HepG2 (cell line): ENCODE results near the gene EP300. TPM values are rescaled to one million over a fixed set of nuclear protein-coding genes. Genes with fewer than 3 reads are reported as not detected.
"Not testable (repeated sequence)": the region's sequence is repeated elsewhere in the genome, so short reads cannot be mapped to it uniquely, and the experiment has no call there.

Experiments used
- ATAC-seq: fragments of 200-7000 bp; cut with Tn5 transposase; 3 replicates; pipeline ENCODE4 v1.9.1; 2020; ENCODE audit warnings: mild to moderate bottlenecking, moderate library complexity
- BruUV-seq: library from RNA; stranded (reverse); fragments of 400-500 nt; replicated peaks from 2 replicates; lab custom pipeline; 2021; lab: Mats Ljungman, UMichigan
- CTCF ChIA-PET: fragments of 300-600 bp; formaldehyde crosslinking; extraction: SDS; loops from one replicate; lab custom pipeline; 2021; ENCODE audit warnings: low total read pairs, inconsistent platforms, low intra/inter-chr PET ratio; lab: Yijun Ruan, JAX
- POLR2A ChIA-PET: fragments of 350-600 bp; sonication (Branson Sonifier 250); formaldehyde crosslinking; loops from one replicate; lab custom pipeline; 2020; ENCODE audit warnings: antibody characterized with exemption, inconsistent platforms; lab: Yijun Ruan, JAX
- DNase-seq: peaks from one replicate; pipeline ENCODE4 v3.0.0-alpha.2; 2015; ENCODE audit warnings: low spot score
- FAIRE-seq: peaks from 3 replicates; lab custom pipeline; 2011; peaks lifted over from hg19 to GRCh38; lab: Jason Lieb, UNC
- H2AFZ ChIP-seq: one replicate; pipeline ENCODE4 v1.6.1; 2011; ENCODE audit warnings: low read length, inconsistent platforms
- H3K27ac ChIP-seq: fragments of 300-600 bp; 3 replicates; pipeline ENCODE4 v1.8.0; 2011; ENCODE audit warnings: mixed run types, mild to moderate bottlenecking, mixed read lengths, low read length, inconsistent platforms; ENCODE audit not compliant: insufficient read depth; ENCODE audit errors: extremely low read length
- H3K27me3 ChIP-seq, 2 experiments: fragments of 200-600 bp in 1 of 2; 2 replicates in 1 of 2; 3 replicates in 1 of 2; pipeline versions ENCODE4 v1.6.0 to v1.8.0; 2011; ENCODE audit warnings: low read length in 2 of 2, mild to moderate bottlenecking in 2 of 2, moderate library complexity in 2 of 2, inconsistent platforms in 1 of 2; ENCODE audit not compliant: insufficient read depth in 2 of 2, control insufficient read depth in 1 of 2
- H3K36me3 ChIP-seq, 2 experiments: fragments of 200-600 bp in 1 of 2; replicated peaks in 1 of 2; 2 replicates in 1 of 2; 3 replicates in 1 of 2; pipeline versions ENCODE4 v1.5.1 to v1.8.0; 2011; ENCODE audit warnings: low read length in 2 of 2, inconsistent platforms in 1 of 2; ENCODE audit not compliant: insufficient read depth in 2 of 2, control insufficient read depth in 1 of 2
- H3K4me1 ChIP-seq: 2 replicates; pipeline ENCODE4 v1.5.1; 2012; ENCODE audit warnings: low read length, inconsistent platforms; ENCODE audit not compliant: insufficient read depth
- H3K4me2 ChIP-seq: 2 replicates; pipeline ENCODE4 v1.6.0; 2011; ENCODE audit warnings: low read depth, low read length, inconsistent platforms
- H3K4me3 ChIP-seq, 3 experiments: fragments of 200-600 bp in 1 of 3; sonication (generic), shearing (Covaris generic) in 1 of 3; replicated peaks in 1 of 3; 2 replicates each; pipeline ENCODE4 v1.5.1; 2011 to 2016; ENCODE audit warnings: low read length in 3 of 3, inconsistent platforms in 2 of 3, low read depth in 2 of 3, mild to moderate bottlenecking in 2 of 3, control low read depth in 1 of 3, mixed read lengths in 1 of 3; ENCODE audit not compliant: insufficient read depth in 1 of 3
- H3K79me2 ChIP-seq: one replicate; pipeline ENCODE4 v1.6.1; 2011; ENCODE audit warnings: low read length, inconsistent platforms; ENCODE audit not compliant: insufficient read depth
- H3K9ac ChIP-seq: 2 replicates; pipeline ENCODE4 v1.6.0; 2011; ENCODE audit warnings: mild to moderate bottlenecking, low read depth, low read length, inconsistent platforms; ENCODE audit not compliant: insufficient read depth
- H3K9me3 ChIP-seq: 2 replicates; pipeline ENCODE4 v1.5.1; 2012; ENCODE audit warnings: mild to moderate bottlenecking, low read length
- H4K20me1 ChIP-seq: 2 replicates; pipeline ENCODE4 v1.6.0; 2011; ENCODE audit warnings: inconsistent platforms, mild to moderate bottlenecking, low read length, moderate library complexity; ENCODE audit not compliant: insufficient read depth
- CC2D1A ChIP-seq: sonication (generic); formaldehyde crosslinking; IDR thresholded peaks from 2 replicates; pipeline ENCODE4 v1.8.1; 2023; ENCODE audit warnings: mild to moderate bottlenecking, missing genetic modification reagents
- E2F2 ChIP-seq: sonication (generic); formaldehyde crosslinking; IDR thresholded peaks from 2 replicates; pipeline ENCODE4 v1.4.0; 2020; ENCODE audit warnings: missing genetic modification reagents, borderline replicate concordance
- FOXK2 ChIP-seq: fragments of 450-650 bp; IDR thresholded peaks from 2 replicates; pipeline ENCODE4 v1.6.1; 2016
- KLF6 ChIP-seq: IDR thresholded peaks from 2 replicates; pipeline ENCODE4 v1.8.0; 2016; ENCODE audit warnings: missing biosample characterization, missing genetic modification reagents
- POLR2G ChIP-seq: fragments of 200-400 bp; formaldehyde crosslinking; IDR thresholded peaks from 2 replicates; pipeline ENCODE4 v1.6.1; 2018; ENCODE audit warnings: mild to moderate bottlenecking, low read depth, low read length, moderate library complexity
- ZBTB33 ChIP-seq: sonication (generic); formaldehyde crosslinking; IDR thresholded peaks from 2 replicates; pipeline ENCODE4 v1.4.0; 2020; ENCODE audit warnings: missing genetic modification reagents
- ZBTB7A ChIP-seq: sonication (generic); formaldehyde crosslinking; IDR thresholded peaks from 2 replicates; pipeline ENCODE4 v1.8.0; 2022; ENCODE audit warnings: mild to moderate bottlenecking, missing genetic modification reagents
- ZMYM2 ChIP-seq: sonication (generic); formaldehyde crosslinking; IDR thresholded peaks from 2 replicates; pipeline ENCODE4 v1.8.0; 2022; ENCODE audit warnings: mild to moderate bottlenecking, missing genetic modification reagents
- ZNF121 ChIP-seq: sonication (generic); formaldehyde crosslinking; IDR thresholded peaks from 2 replicates; pipeline ENCODE4 v1.5.0; 2020; ENCODE audit warnings: mild to moderate bottlenecking, missing genetic modification reagents
- ZNF274 ChIP-seq: sonication (generic); formaldehyde crosslinking; IDR thresholded peaks from 2 replicates; pipeline ENCODE4 v1.5.1; 2020; ENCODE audit warnings: mild to moderate bottlenecking, missing genetic modification reagents
- ZNF362 ChIP-seq: sonication (generic); formaldehyde crosslinking; IDR thresholded peaks from 2 replicates; pipeline ENCODE4 v1.4.0; 2020; ENCODE audit warnings: missing genetic modification reagents, mild to moderate bottlenecking, borderline replicate concordance
- ZNF460 ChIP-seq: sonication (generic); formaldehyde crosslinking; IDR thresholded peaks from 2 replicates; pipeline ENCODE4 v1.5.1; 2020; ENCODE audit warnings: missing genetic modification reagents, mild to moderate bottlenecking, borderline replicate concordance
- WGBS: methylation state at CpG from one replicate; pipeline ENCODE4 v1.1.6; 2017; ENCODE audit warnings: low lambda C conversion rate; 5-methylcytosine and 5-hydroxymethylcytosine counted together
- in situ Hi-C: cut with HindIII; loops from 2 replicates; pipeline ENCODE4 v1.10.0; 2017; ENCODE audit warnings: low pct_unique_long_range_greater_than_20kb; ENCODE audit not compliant: extremely low pct_ligation_motif_present
- intact Hi-C: fragments of 100-400 bp; cut with micrococcal nuclease; formaldehyde crosslinking; loops from one replicate; pipeline ENCODE4 v1.10.0; 2022; ENCODE audit not compliant: unreplicated experiment
- polyA plus RNA-seq, 8 experiments: library from polyadenylated mRNA; depleted of rRNA in 3 of 8; stranded (reverse) in 7 of 8; unstranded in 1 of 8; fragments of >200 nt; fragmentation: Illumina TruSeq in 4 of 8; extraction: Trizol in 4 of 8; gene quantifications; 2 replicates each; pipeline versions ENCODE4 v1.2.1 to v1.2.3, GENCODE V29; 2011 to 2016; ENCODE audit warnings: low read depth in 4 of 8, missing spikeins in 1 of 8, mixed read lengths in 1 of 8; ENCODE audit not compliant: insufficient read depth in 1 of 8
- total RNA-seq, 5 experiments: library from RNA; depleted of rRNA; stranded (reverse); fragments of >200 nt; fragmentation: Illumina TruSeq; extraction: Trizol; gene quantifications; 2 replicates each; pipeline ENCODE4 v1.2.3, GENCODE V29; 2016; ENCODE audit warnings: low read depth in 1 of 5

Gene EP300
- total and polyA plus RNA-seq, 2 of the 13 experiments (the other 11 are each of a cell fraction or from before 2014, with no cell fraction given), result 13.6 to 14.9 TPM

- intact Hi-C loops, result no loop called here
- WGBS, result 62% methylated on average over 3 of the region's 3 CpGs
- Histone ChIP-seq H3K4me2 (0 out of 2 replicates have a peak overlapping the region, but pooled peaks have one; percentile 87), H3K9ac (no peak overlapping the region), H2AFZ (no peak overlapping the region), H4K20me1 (no peaks in the 10 kb centered on the region), H3K9me3 (no peaks in the 10 kb centered on the region), H3K79me2 (no peaks in the 10 kb centered on the region), H3K27me3 (no peaks in the 10 kb centered on the region; a peak in 1 of 5 replicates), H3K36me3 (no peaks in the 10 kb centered on the region), H3K27ac (no peak overlapping the region), H3K4me1 (peaks cover 47% of the 10 kb centered on the region), H3K4me3 (no peak overlapping the region)
- no peak for TF ChIP-seq POLR2G
- TF ChIP-seq FOXK2, result no peak
- no peak for TF ChIP-seq CC2D1A (CRISPR knock-in tag)
- TF ChIP-seq ZNF274 (CRISPR knock-in tag), result no peak
- TF ChIP-seq ZBTB7A (CRISPR knock-in tag), result no peak
- no peak for TF ChIP-seq E2F2 (CRISPR knock-in tag)
- TF ChIP-seq KLF6, result no peak
- no peak for DNase-seq
- no TSS peak for BruUV-seq
- in situ Hi-C loops, result no loop called here
- no peak for FAIRE-seq
- ChIA-PET POLR2A (interaction anchor here (4.2 kb wide), 1 partner anchor 26 kb away, joined by 31 read pairs; no protein-coding TSS in a partner anchor), CTCF (no interaction called here)
- no peak for ATAC-seq
Measured at GRCh38 chr22:41047801-41048211, 44.6 kb upstream of the EP300 start.

GRCh38 chr22:41048345-41048744 is 44.0 kb upstream of the EP300 start:
- H4K20me1 ChIP-seq, BruUV-seq, intact Hi-C loops, H3K79me2 ChIP-seq, DNase-seq, CTCF ChIA-PET, H3K9me3 ChIP-seq, FAIRE-seq, ATAC-seq: not testable (repeated sequence)
- WGBS, result 59% methylated on average over 12 of the region's 12 CpGs
- Histone ChIP-seq H3K4me2 (peak overlapping the region; percentile 87), H3K4me3 (peak overlapping the region; percentile 41 to 61 (median 46); a peak in 5 of 6 replicates), H3K4me1 (peaks cover 52% of the 10 kb centered on the region), H3K9ac (peak overlapping the region; percentile 38; the same call in 1 of the 2 replicates)
- TF ChIP-seq ZBTB33 (CRISPR knock-in tag) (peak; percentile 43; the same call in 1 of the 2 replicates), ZNF460 (CRISPR knock-in tag) (peak; percentile 68; the same call in 1 of the 2 replicates), ZMYM2 (CRISPR knock-in tag) (0 out of 2 replicates have a peak, but pooled peaks have one; percentile 62), ZNF362 (CRISPR knock-in tag) (peak; percentile 13; the same call in 1 of the 2 replicates), ZNF121 (CRISPR knock-in tag) (peak; percentile 95)
- TF ChIP-seq, all 625 proteins: peak for 5; not testable (repeated sequence) for 620
- H3K27me3 ChIP-seq, H3K36me3 ChIP-seq, H3K27ac ChIP-seq, in situ Hi-C loops: not testable (repeated sequence)
- POLR2A ChIA-PET, result interaction anchor here (1.0 to 4.2 kb wide), 3 partner anchors 26 to 97 kb away, joined by 4 to 31 read pairs (median 6); partner anchors contain the start of gene RBX1
- H2AFZ ChIP-seq, result peak overlapping the region; percentile 96
